ENCODE measurements around the gene FAAH2.
"Not testable (repeated sequence)": the region's sequence is repeated elsewhere in the genome, so short reads cannot be mapped to it uniquely, and the experiment has no call there.

Gene FAAH2

GRCh38 chrX:57394162-57394561, 107.7 kb downstream of the FAAH2 start:
- not testable (repeated sequence) for DNase-seq

GRCh38 chrX:57403191-57403590, 116.7 kb downstream of the FAAH2 start:
- not testable (repeated sequence) for DNase-seq

DNA sequence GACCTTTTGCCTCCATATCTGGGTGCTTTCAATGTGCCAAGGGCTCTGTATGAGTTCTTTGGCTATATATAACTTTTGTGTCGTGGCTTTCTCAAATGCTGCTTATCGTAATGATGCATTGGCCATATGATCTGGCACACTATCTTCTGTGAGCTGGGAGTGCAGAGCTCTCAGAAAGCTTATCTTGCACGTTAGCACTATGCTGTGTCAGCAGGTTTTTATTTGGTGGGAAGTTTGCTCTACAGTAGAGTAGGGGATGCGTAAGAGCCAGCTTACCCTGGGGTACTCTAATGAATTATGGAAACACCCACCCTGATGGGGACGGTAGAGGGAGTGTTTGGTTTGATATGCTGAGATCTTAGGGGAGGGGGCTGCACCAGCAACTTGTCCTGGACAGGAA, 119.6 kb downstream of the FAAH2 start:
- no peak for DNase-seq

DNA sequence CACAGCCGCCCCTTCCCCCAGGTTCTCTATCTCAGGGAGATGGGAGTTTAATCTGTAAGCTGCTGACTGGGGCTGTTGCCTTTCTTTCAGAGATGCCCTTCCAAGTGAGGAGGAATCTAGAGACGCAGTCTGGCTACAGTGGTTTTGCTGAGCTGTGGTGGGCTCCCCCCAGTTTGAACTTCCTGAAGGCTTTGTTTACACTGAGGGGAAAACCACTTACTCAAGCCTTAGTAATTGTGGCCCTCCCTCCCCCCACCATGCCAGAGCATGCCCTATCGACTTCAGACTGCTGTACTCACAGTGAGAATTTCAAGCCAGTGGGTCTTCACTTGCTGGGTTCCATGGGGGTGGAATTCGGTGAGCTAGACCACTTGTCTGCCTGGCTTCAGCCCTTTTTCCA, 131.3 kb downstream of the FAAH2 start:
- DNase-seq, result no peak

- no peak for DNase-seq
These were observed 135.8 kb downstream of the FAAH2 start for GRCh38 chrX:57422289-57422688.

- DNase-seq, result no peak
These were observed 136.3 kb downstream of the FAAH2 start for GRCh38 chrX:57422790-57423189.

GRCh38 chrX:57445076-57445475, 158.6 kb downstream of the FAAH2 start:
- DNase-seq, result no peak

- DNase-seq, result no peak
These were observed 159.3 kb downstream of the FAAH2 start for GRCh38 chrX:57445832-57446231.

DNA sequence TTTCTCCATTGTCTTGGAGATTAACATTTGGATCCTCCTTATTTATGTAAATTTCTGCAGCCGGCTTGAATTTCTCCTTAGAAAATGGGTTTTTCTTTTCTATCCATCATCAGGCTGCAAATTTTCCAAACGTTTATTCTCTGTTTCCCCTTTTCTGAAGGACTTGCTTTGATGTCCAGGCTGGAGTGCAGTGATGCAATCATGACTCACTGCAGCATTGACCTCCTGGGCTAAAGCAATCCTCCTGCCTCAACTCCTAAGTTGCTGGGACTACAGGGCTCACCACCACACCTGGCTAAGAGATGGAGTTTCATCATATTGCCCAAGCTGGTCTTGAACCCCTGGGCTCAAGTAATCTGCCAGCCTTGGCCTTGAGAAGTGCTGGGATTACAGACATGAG, 161.3 kb downstream of the FAAH2 start:
- DNase-seq, result no peak

GRCh38 chrX:57451426-57452020, 165.0 kb downstream of the FAAH2 start:
- no peak for DNase-seq

GRCh38 chrX:57453901-57454300, 167.4 kb downstream of the FAAH2 start:
- no peak for DNase-seq

DNA sequence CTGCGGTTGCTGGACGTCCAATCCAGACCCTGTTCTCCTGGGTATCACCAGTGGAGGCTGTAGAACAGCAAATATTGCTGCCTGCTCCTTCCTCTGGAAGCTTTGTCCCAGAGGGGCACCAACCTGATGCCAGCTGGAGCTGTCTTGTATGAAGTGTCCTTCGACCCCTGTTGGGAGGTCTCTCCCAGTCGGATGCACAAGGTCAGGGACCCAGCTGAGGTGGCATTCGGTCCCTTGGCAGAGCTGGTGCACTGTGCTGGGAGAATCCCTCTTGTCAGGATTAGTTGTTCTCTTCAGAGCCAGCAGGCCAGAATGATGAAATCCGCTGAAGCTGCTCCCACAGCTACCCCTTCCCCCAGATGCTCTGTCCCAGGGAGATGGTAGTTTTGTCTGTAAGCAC, 195.0 kb downstream of the FAAH2 start:
- DNase-seq, result no peak

DNA sequence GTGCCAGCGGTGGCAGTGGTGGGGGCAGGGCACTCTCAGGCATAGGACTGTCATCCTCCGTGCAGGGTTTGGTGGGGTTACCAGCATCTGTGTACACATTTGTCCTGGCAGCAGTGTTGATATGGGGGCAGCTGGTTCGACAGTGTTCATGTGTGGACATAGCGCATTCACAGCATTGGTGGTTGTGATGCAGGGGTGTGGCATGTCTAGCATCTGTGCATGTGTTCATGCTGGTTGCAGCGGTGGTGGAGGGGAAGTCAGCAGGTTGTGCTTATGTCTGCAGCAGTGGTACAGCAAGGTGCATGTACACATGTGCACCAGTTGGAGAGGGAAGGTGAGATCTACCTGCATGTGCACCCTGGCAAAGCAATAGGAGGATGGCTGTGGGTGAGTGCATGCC, 230.0 kb downstream of the FAAH2 start:
- DNase-seq, result no peak

DNA sequence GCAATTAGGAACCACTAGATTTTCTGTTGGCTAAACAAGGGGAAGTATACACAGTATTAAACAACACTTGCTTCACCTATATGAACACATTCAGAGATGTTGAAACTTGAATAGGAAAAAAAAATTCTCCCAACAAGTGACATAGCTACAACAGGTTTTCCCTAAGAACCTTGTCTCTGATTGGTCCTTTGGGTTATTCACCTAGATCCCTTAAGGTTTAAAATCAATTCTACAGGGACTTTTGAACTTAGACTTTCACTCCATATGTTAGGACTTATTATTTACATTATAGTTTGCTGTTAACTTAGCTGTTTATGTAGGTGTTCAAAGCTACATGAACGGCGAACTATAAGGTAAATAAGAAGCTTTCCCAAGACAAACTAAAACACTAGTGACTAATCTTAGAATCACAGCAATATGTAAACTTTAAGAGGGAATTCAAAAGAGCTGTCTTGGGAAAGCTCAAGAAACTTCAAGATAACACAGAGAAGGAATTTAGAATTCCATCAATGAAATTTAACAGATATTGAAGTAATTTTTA, 233.1 kb downstream of the FAAH2 start:
- no peak for DNase-seq

DNA sequence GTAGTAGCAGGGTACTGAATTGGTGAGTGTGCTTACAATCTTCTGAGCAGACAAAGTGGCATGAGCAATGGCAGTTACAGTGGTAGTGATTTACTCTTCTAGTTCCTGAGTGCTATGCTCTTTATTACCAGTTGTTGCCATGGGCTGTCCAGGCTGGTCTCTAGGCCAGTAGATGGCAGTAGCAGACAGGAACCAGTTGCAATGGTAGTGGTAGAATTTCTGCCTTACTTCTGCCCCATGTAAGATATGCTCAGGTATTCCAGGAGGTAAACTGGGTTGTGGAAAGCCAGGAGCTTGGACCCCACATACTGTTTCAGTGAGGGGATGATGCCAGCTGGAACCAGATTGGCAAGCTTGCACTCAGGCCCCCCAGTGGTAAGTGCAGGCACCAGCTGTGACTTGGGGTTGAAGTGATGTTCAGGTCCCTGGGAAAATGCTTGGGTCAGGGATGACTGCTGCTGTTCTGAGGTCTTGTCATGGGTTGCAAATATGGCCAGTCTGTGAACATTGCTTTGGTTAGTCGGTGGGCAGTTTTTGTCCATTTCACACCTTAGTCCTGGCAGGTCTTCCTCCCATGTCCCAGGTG, 242.3 kb downstream of the FAAH2 start:
- no peak for DNase-seq
